Measurements from ENCODE around the gene BFSP2.

Gene BFSP2

GRCh38 chr3:133474817-133475216, 75.0 kb downstream of the BFSP2 start:
- H3K4me3 ChIP-seq (IDR thresholded peaks at IDR 0.05; ENCODE audit: insufficient read depth, low read depth, low read length), result peak overlapping the region; percentile 88
- H3K27ac ChIP-seq, result peak overlapping the region; percentile 99
- TF ChIP-seq CTCF (conservative IDR thresholded peaks at IDR 0.05; ENCODE audit: low read depth, low read length), result no peak
- peaks cover 5% of the 10 kb centered on the region; the same call in 1 of the 2 replicates for H3K79me2 ChIP-seq (ENCODE audit: insufficient read depth, low read depth)
- peak overlapping the region; percentile 90 for H3K9ac ChIP-seq
- H3K4me2 ChIP-seq, result peak overlapping the region; percentile 98
- no peaks in the 10 kb centered on the region for H3K36me3 ChIP-seq (ENCODE audit: insufficient read depth)
- H4K20me1 ChIP-seq (ENCODE audit: insufficient read depth), result no peaks in the 10 kb centered on the region
- peaks cover 94% of the 10 kb centered on the region for H3K4me1 ChIP-seq (ENCODE audit: low read depth, poor library complexity, severe bottlenecking)
- H3K27me3 ChIP-seq (ENCODE audit: insufficient read depth, low read depth), result no peaks in the 10 kb centered on the region
- peak overlapping the region; percentile 16; the same call in 1 of the 2 replicates for H2AFZ ChIP-seq (ENCODE audit: low read depth)

- Histone ChIP-seq H3K27ac (peak overlapping the region; percentile 99), H3K9ac (peak overlapping the region; percentile 90), H3K36me3 (ENCODE audit: insufficient read depth) (no peaks in the 10 kb centered on the region), H4K20me1 (ENCODE audit: insufficient read depth) (no peaks in the 10 kb centered on the region), H3K27me3 (ENCODE audit: insufficient read depth, low read depth) (no peaks in the 10 kb centered on the region), H3K79me2 (ENCODE audit: insufficient read depth, low read depth) (peaks cover 5% of the 10 kb centered on the region; the same call in 1 of the 2 replicates), H3K4me1 (ENCODE audit: low read depth, poor library complexity, severe bottlenecking) (peaks cover 96% of the 10 kb centered on the region), H2AFZ (ENCODE audit: low read depth) (peak overlapping the region; percentile 16; the same call in 1 of the 2 replicates), H3K4me2 (peak overlapping the region; percentile 98), H3K4me3 (IDR thresholded peaks at IDR 0.05; ENCODE audit: insufficient read depth, low read depth, low read length) (peak overlapping the region; percentile 88)
- no peak for TF ChIP-seq CTCF (conservative IDR thresholded peaks at IDR 0.05; ENCODE audit: low read depth, low read length)
These were observed 75.6 kb downstream of the BFSP2 start for GRCh38 chr3:133475245-133476010.

- H3K4me1 ChIP-seq (ENCODE audit: low read depth, poor library complexity, severe bottlenecking), result peaks cover 92% of the 10 kb centered on the region
- H3K36me3 ChIP-seq (ENCODE audit: insufficient read depth), result no peaks in the 10 kb centered on the region
- H2AFZ ChIP-seq (ENCODE audit: low read depth), result peak overlapping the region; percentile 6; the same call in 1 of the 2 replicates
- peak overlapping the region; percentile 99 for H3K27ac ChIP-seq
- TF ChIP-seq CTCF (conservative IDR thresholded peaks at IDR 0.05; ENCODE audit: low read depth, low read length), result no peak
- H4K20me1 ChIP-seq (ENCODE audit: insufficient read depth), result no peaks in the 10 kb centered on the region
- H3K27me3 ChIP-seq (ENCODE audit: insufficient read depth, low read depth), result no peaks in the 10 kb centered on the region
- H3K79me2 ChIP-seq (ENCODE audit: insufficient read depth, low read depth), result peaks cover 5% of the 10 kb centered on the region; the same call in 1 of the 2 replicates
- H3K4me2 ChIP-seq, result peak overlapping the region; percentile 77
- peak overlapping the region; percentile 90 for H3K9ac ChIP-seq
- peak overlapping the region; percentile 36 for H3K4me3 ChIP-seq (IDR thresholded peaks at IDR 0.05; ENCODE audit: insufficient read depth, low read depth, low read length)
These were observed 77.1 kb downstream of the BFSP2 start for GRCh38 chr3:133476971-133477375.

- no peaks in the 10 kb centered on the region for H3K27me3 ChIP-seq (ENCODE audit: insufficient read depth, low read depth)
- TF ChIP-seq CTCF (conservative IDR thresholded peaks at IDR 0.05; ENCODE audit: low read depth, low read length), result no peak
- peak overlapping the region; percentile 77 for H3K4me2 ChIP-seq
- peak overlapping the region; percentile 76 for H3K4me3 ChIP-seq (IDR thresholded peaks at IDR 0.05; ENCODE audit: insufficient read depth, low read depth, low read length)
- no peaks in the 10 kb centered on the region for H3K36me3 ChIP-seq (ENCODE audit: insufficient read depth)
- H3K27ac ChIP-seq, result peak overlapping the region; percentile 99
- peaks cover 5% of the 10 kb centered on the region; the same call in 1 of the 2 replicates for H3K79me2 ChIP-seq (ENCODE audit: insufficient read depth, low read depth)
- H3K9ac ChIP-seq, result peak overlapping the region; percentile 90
- peak overlapping the region; percentile 33; the same call in 1 of the 2 replicates for H2AFZ ChIP-seq (ENCODE audit: low read depth)
- H4K20me1 ChIP-seq (ENCODE audit: insufficient read depth), result no peaks in the 10 kb centered on the region
- H3K4me1 ChIP-seq (ENCODE audit: low read depth, poor library complexity, severe bottlenecking), result peaks cover 89% of the 10 kb centered on the region
These were observed 77.6 kb downstream of the BFSP2 start for GRCh38 chr3:133477487-133477886.

Data from KMS-11 (cell line).